H1 (cell line): Measurements from ENCODE around the gene UCKL1. TPM values are rescaled to one million over a fixed set of nuclear protein-coding genes. Genes with fewer than 3 reads are reported as not detected.

ENCODE experiments used
- CTCF ChIA-PET: fragments of 300-600 bp; sonication (Branson Sonifier 250); formaldehyde crosslinking; loops from one replicate; lab custom pipeline; 2021; ENCODE audit not compliant: partially characterized antibody; lab: Charles Lee
- POLR2A ChIA-PET: fragments of 300-600 bp; sonication (Branson Sonifier 250); formaldehyde crosslinking; loops from one replicate; lab custom pipeline; 2021; ENCODE audit warnings: inconsistent platforms; ENCODE audit not compliant: partially characterized antibody; lab: Charles Lee
- DNase-seq, 2 experiments: peaks; one replicate each; pipeline versions ENCODE4 v3.0.0 to v3.0.0-alpha.2; 2010 to 2022; ENCODE audit warnings: low spot score in 2 of 2, low read depth in 1 of 2, mixed read lengths in 1 of 2
- FAIRE-seq: peaks from 2 replicates; lab custom pipeline; 2011; peaks lifted over from hg19 to GRCh38; lab: Jason Lieb, UNC
- H2AFZ ChIP-seq: 2 replicates; pipeline ENCODE4 v1.8.1; 2012; ENCODE audit warnings: low read length, inconsistent platforms
- H2AK5ac ChIP-seq: 2 replicates; pipeline ENCODE4 v1.6.1; 2013; ENCODE audit warnings: low read depth, low read length
- H2BK120ac ChIP-seq: replicated peaks from 2 replicates; pipeline ENCODE3; 2013; ENCODE audit warnings: low read depth, low read length, inconsistent platforms
- H2BK12ac ChIP-seq: 2 replicates; pipeline ENCODE4 v1.6.1; 2013; ENCODE audit warnings: low read depth, low read length
- H2BK15ac ChIP-seq: 2 replicates; pipeline ENCODE4 v1.6.1; 2013; ENCODE audit warnings: low read length
- H2BK20ac ChIP-seq: 2 replicates; pipeline ENCODE4 v1.6.1; 2013; ENCODE audit warnings: low read length
- H2BK5ac ChIP-seq: 2 replicates; pipeline ENCODE4 v1.6.1; 2013; ENCODE audit warnings: low read depth, low read length
- H3K14ac ChIP-seq: 2 replicates; pipeline ENCODE4 v1.6.1; 2013; ENCODE audit warnings: inconsistent platforms; ENCODE audit not compliant: insufficient read length
- H3K18ac ChIP-seq: 2 replicates; pipeline ENCODE4 v1.6.1; 2013; ENCODE audit warnings: low read length; ENCODE audit errors: extremely low read depth
- H3K23ac ChIP-seq: 2 replicates; pipeline ENCODE4 v1.6.1; 2013; ENCODE audit warnings: inconsistent platforms; ENCODE audit not compliant: insufficient read length
- H3K23me2 ChIP-seq: 2 replicates; pipeline ENCODE4 v1.6.1; 2013; ENCODE audit warnings: low read depth, low read length
- H3K27ac ChIP-seq: 2 replicates; pipeline ENCODE4 v1.6.1; 2011; ENCODE audit warnings: low read depth, low read length, inconsistent platforms
- H3K27me3 ChIP-seq, 4 experiments: replicated peaks in 1 of 4; 1 replicate in 1 of 4; 2 replicates in 3 of 4; pipeline versions ENCODE4 v1.6.1 to v1.8.1; 2011 to 2013; ENCODE audit warnings: low read length in 3 of 4, mild to moderate bottlenecking in 3 of 4, inconsistent platforms in 2 of 4, mixed read lengths in 2 of 4, moderate library complexity in 1 of 4; ENCODE audit not compliant: control insufficient read depth in 3 of 4, insufficient read depth in 3 of 4; ENCODE audit errors: extremely low read depth in 1 of 4
- H3K36me3 ChIP-seq, 4 experiments: 2 replicates each; pipeline versions ENCODE4 v1.6.1 to v1.8.1; 2011 to 2013; ENCODE audit warnings: mild to moderate bottlenecking in 4 of 4, low read length in 3 of 4, moderate library complexity in 2 of 4, control low read depth in 1 of 4, inconsistent platforms in 1 of 4; ENCODE audit not compliant: insufficient read depth in 4 of 4, control insufficient read depth in 2 of 4
- H3K4ac ChIP-seq: replicated peaks from 2 replicates; pipeline ENCODE3; 2013; ENCODE audit warnings: low read length, low read depth, mixed read lengths, inconsistent platforms; ENCODE audit not compliant: insufficient read length
- H3K4me1 ChIP-seq, 4 experiments: replicated peaks in 1 of 4; 1 replicate in 1 of 4; 2 replicates in 3 of 4; pipeline versions ENCODE4 v1.6.1 to v1.8.1; 2011 to 2013; ENCODE audit warnings: low read length in 3 of 4, inconsistent platforms in 2 of 4, mixed read lengths in 1 of 4; ENCODE audit not compliant: insufficient read depth in 4 of 4, control insufficient read depth in 3 of 4
- H3K4me2 ChIP-seq, 2 experiments: 2 replicates each; pipeline versions ENCODE4 v1.6.1 to v1.8.1; 2011 to 2013; ENCODE audit warnings: low read depth in 2 of 2, low read length in 2 of 2, control low read depth in 1 of 2, inconsistent platforms in 1 of 2, mild to moderate bottlenecking in 1 of 2; ENCODE audit not compliant: insufficient read depth in 1 of 2
- H3K4me3 ChIP-seq, 4 experiments: fragments of 200-600, 300-600 bp in 1 of 4; sonication (generic), shearing (Covaris generic), sonication (Bioruptor Twin) in 1 of 4; 2 replicates each; pipeline versions ENCODE4 v1.5.1 to v1.8.1; 2011 to 2016; ENCODE audit warnings: low read length in 4 of 4, low read depth in 3 of 4, control low read depth in 2 of 4, inconsistent platforms in 2 of 4, mild to moderate bottlenecking in 2 of 4, mixed read lengths in 1 of 4, moderate library complexity in 1 of 4; ENCODE audit not compliant: insufficient read depth in 2 of 4; ENCODE audit errors: extremely low read depth in 1 of 4
- H3K56ac ChIP-seq: replicated peaks from 2 replicates; pipeline ENCODE3; 2013; ENCODE audit warnings: low read depth, mild to moderate bottlenecking, mixed read lengths, low read length, inconsistent platforms; ENCODE audit not compliant: insufficient read length
- H3K79me1 ChIP-seq: 2 replicates; pipeline ENCODE4 v1.6.1; 2013; ENCODE audit warnings: low read depth, low read length, control low read depth
- H3K79me2 ChIP-seq, 2 experiments: 2 replicates each; pipeline versions ENCODE4 v1.6.1 to v1.8.1; 2012 to 2013; ENCODE audit warnings: low read length in 2 of 2, mild to moderate bottlenecking in 2 of 2, inconsistent platforms in 1 of 2; ENCODE audit not compliant: insufficient read depth in 2 of 2, control insufficient read depth in 1 of 2
- H3K9ac ChIP-seq, 4 experiments: replicated peaks in 1 of 4; 1 replicate in 1 of 4; 2 replicates in 3 of 4; pipeline versions ENCODE4 v1.6.1 to v1.8.1; 2011 to 2013; ENCODE audit warnings: low read depth in 3 of 4, low read length in 3 of 4, control low read depth in 2 of 4, mild to moderate bottlenecking in 2 of 4, moderate library complexity in 2 of 4, inconsistent platforms in 1 of 4; ENCODE audit errors: extremely low read depth in 1 of 4
- H3K9me3 ChIP-seq, 2 experiments: 2 replicates each; pipeline versions ENCODE4 v1.6.1 to v1.8.1; 2012 to 2013; ENCODE audit warnings: mild to moderate bottlenecking in 2 of 2, moderate library complexity in 2 of 2, control low read depth in 1 of 2, inconsistent platforms in 1 of 2, low read depth in 1 of 2, low read length in 1 of 2, mixed read lengths in 1 of 2; ENCODE audit not compliant: insufficient read depth in 2 of 2
- H4K20me1 ChIP-seq, 2 experiments: replicated peaks in 1 of 2; 2 replicates each; pipeline versions ENCODE3 to v1.8.1; 2011 to 2013; ENCODE audit warnings: inconsistent platforms in 2 of 2, low read length in 2 of 2, mild to moderate bottlenecking in 1 of 2; ENCODE audit not compliant: insufficient read depth in 2 of 2, control insufficient read depth in 1 of 2
- H4K5ac ChIP-seq: 2 replicates; pipeline ENCODE4 v1.6.1; 2013; ENCODE audit warnings: low read length, low read depth, mixed read lengths, inconsistent platforms; ENCODE audit not compliant: insufficient read length
- H4K8ac ChIP-seq: 2 replicates; pipeline ENCODE4 v1.8.0; 2013; ENCODE audit warnings: mild to moderate bottlenecking, moderate library complexity, low read length, inconsistent platforms; ENCODE audit not compliant: insufficient read depth; ENCODE audit errors: extremely low read depth
- H4K91ac ChIP-seq: replicated peaks from 2 replicates; pipeline ENCODE3; 2013; ENCODE audit warnings: low read length, mixed read lengths, inconsistent platforms; ENCODE audit not compliant: insufficient read length
- CBX8 ChIP-seq: fragments of 300-800, 300-1000 bp; sonication (generic); IDR thresholded peaks from 2 replicates; pipeline ENCODE4 v1.7.1; 2016; ENCODE audit warnings: low read depth, low read length, borderline replicate concordance
- CEBPB ChIP-seq: IDR thresholded peaks from 2 replicates; pipeline ENCODE4 v1.6.1; 2012; ENCODE audit warnings: low read depth, low read length
- EZH2 ChIP-seq: fragments of 200-600 bp; sonication (generic); IDR thresholded peaks from 2 replicates; pipeline ENCODE4 v1.7.1; 2012; ENCODE audit warnings: low read depth, mild to moderate bottlenecking, moderate library complexity, low read length, inconsistent platforms; ENCODE audit not compliant: severe bottlenecking
- JUND ChIP-seq: IDR thresholded peaks from 2 replicates; pipeline ENCODE4 v1.6.1; 2011; ENCODE audit warnings: mild to moderate bottlenecking, improper control_type of control experiment, low read length
- POLR2A ChIP-seq, 2 experiments: IDR thresholded peaks; 1 replicate in 1 of 2; 2 replicates in 1 of 2; pipeline ENCODE4 v1.6.1; 2011; ENCODE audit warnings: low read depth in 2 of 2, low read length in 2 of 2, mild to moderate bottlenecking in 2 of 2; ENCODE audit errors: control extremely low read depth in 1 of 2
- POU5F1 ChIP-seq: IDR thresholded peaks from 2 replicates; pipeline ENCODE4 v1.6.1; 2011; ENCODE audit warnings: low read depth, mild to moderate bottlenecking, low read length, moderate library complexity
- RFX5 ChIP-seq: IDR thresholded peaks from 2 replicates; pipeline ENCODE4 v1.6.1; 2011; ENCODE audit warnings: low read depth, low read length, improper control_type of control experiment, borderline replicate concordance
- SRF ChIP-seq: IDR thresholded peaks from 2 replicates; pipeline ENCODE4 v1.6.1; 2011; ENCODE audit warnings: mild to moderate bottlenecking, low read depth, low read length, moderate library complexity
- SUZ12 ChIP-seq: fragments of 200-600 bp; sonication (generic); IDR thresholded peaks from 2 replicates; pipeline ENCODE4 v1.6.1; 2012; ENCODE audit warnings: mild to moderate bottlenecking, inconsistent platforms, low read length, moderate library complexity, mixed read lengths
- WGBS, 2 experiments: shearing (Covaris generic) in 1 of 2; methylation state at CpG; one replicate each; pipeline versions ENCODE4 v1.1.6 to v1.1.7; 2013 to 2015; ENCODE audit warnings: low lambda C conversion rate in 2 of 2, mixed read lengths in 2 of 2, inconsistent platforms in 1 of 2, low coverage in 1 of 2, missing lambda C conversion rate in 1 of 2; ENCODE audit not compliant: insufficient replicate concordance in 2 of 2, insufficient coverage in 1 of 2, insufficient read length in 1 of 2; ENCODE audit errors: extremely low coverage in 1 of 2, missing lambda C conversion rate in 1 of 2; 5-methylcytosine and 5-hydroxymethylcytosine counted together
- polyA plus RNA-seq, 7 experiments: library from polyadenylated mRNA; depleted of rRNA in 3 of 7; stranded (reverse) in 5 of 7; unstranded in 2 of 7; fragments of >200 nt in 5 of 7; fragments of 200-250 nt in 2 of 7; gene quantifications; 1 replicate in 5 of 7; 2 replicates in 1 of 7; 4 replicates in 1 of 7; pipeline versions ENCODE4 v1.2.1 to v1.2.3, GENCODE V29; 2011 to 2013; ENCODE audit warnings: missing spikeins in 2 of 7, mixed read lengths in 2 of 7
- total RNA-seq: library from RNA; stranded (reverse); fragmentation: NEBNext Ultra II Directional; extraction: Animal tissue kit (Norgen Biotek cat#: 25700); gene quantifications from 2 replicates; pipeline ENCODE4 v1.2.1, GENCODE V29; 2021

UCKL1 gene
- total and polyA plus RNA-seq, 2 of the 8 experiments (the other 6 are each of a cell fraction or from before 2014, with no cell fraction given): 36.5 to 91.2 TPM

- TF ChIP-seq JUND (no peak), SRF (no peak), CBX8 (no peak), POU5F1 (no peak), POLR2A (IDR thresholded peaks at IDR 0.05; ENCODE audit: control extremely low read depth in 1 of 2, low read depth in 2 of 2, low read length in 2 of 2) (no peak), RFX5 (no peak), SUZ12 (no peak), EZH2 (no peak), CEBPB (no peak)
- Histone ChIP-seq H2BK12ac (no peak overlapping the region), H3K4me2 (no peak overlapping the region), H2BK15ac (no peak overlapping the region), H4K5ac (no peak overlapping the region), H3K56ac (no peak overlapping the region), H4K20me1 (peaks cover 0 to 2% of the 10 kb centered on the region in 2 experiments), H3K9me3 (peaks cover 42 to 53% of the 10 kb centered on the region in 2 experiments), H2BK5ac (no peak overlapping the region), H3K36me3 (peaks cover 22 to 68% (median 51%) of the 10 kb centered on the region in 4 experiments), H3K23ac (no peak overlapping the region), H2AFZ (no peak overlapping the region), H3K4me3 (0 out of 8 replicates have a peak overlapping the region, but pooled peaks of 1 of the 4 experiments have one; percentile 3), H3K4me1 (peaks cover 0 to 14% (median 9%) of the 10 kb centered on the region in 4 experiments; a peak in 6 of 7 replicates), H3K4ac (no peak overlapping the region), H4K91ac (no peak overlapping the region), H3K79me1 (peaks cover 4% of the 10 kb centered on the region), H3K27me3 (no peaks in the 10 kb centered on the region), H2BK20ac (no peak overlapping the region), H2AK5ac (no peak overlapping the region), H3K23me2 (peaks cover 1% of the 10 kb centered on the region; the same call in 1 of the 2 replicates), H3K9ac (no peak overlapping the region), H3K14ac (no peak overlapping the region), H3K79me2 (no peaks in the 10 kb centered on the region; a peak in 1 of 4 replicates), H3K18ac (no peak overlapping the region), H2BK120ac (no peak overlapping the region), H3K27ac (no peak overlapping the region), H4K8ac (no peak overlapping the region)
- WGBS, 2 experiments: 94% methylated on average over 13 of the region's 16 CpGs; no CpG with 5 or more reads in 1 of the 2 experiments
- ChIA-PET POLR2A (interaction anchor here (0.7 to 0.8 kb wide), 2 partner anchors 12 to 116 kb away, joined by 3 read pairs; no protein-coding TSS in a partner anchor), CTCF (interaction anchor here (0.8 kb wide), 2 partner anchors 17 to 54 kb away, joined by 3 read pairs; no protein-coding TSS in a partner anchor)
- DNase-seq (no peak), FAIRE-seq (no peak)
Measured at GRCh38 chr20:63963784-63964301, 7.6 kb upstream of the UCKL1 start.
